ENCODE results near the gene CNGA1.

GRCh38 chr4:48035952-48036351 is 19.5 kb upstream of the CNGA1 start:
- TF ChIP-seq EZH2phosphoT487 (IDR thresholded peaks at IDR 0.05; ENCODE audit: borderline replicate concordance): no peak
- no peak for TF ChIP-seq CTCF (conservative IDR thresholded peaks at IDR 0.05; ENCODE audit: low read length)

Measured in Loucy (cell line).